A204.1 (cell line): ENCODE data around the gene PLA2G4F.

ENCODE experiments used
- FAIRE-seq: peaks from 2 replicates; lab custom pipeline; 2012; peaks lifted over from hg19 to GRCh38; lab: Jason Lieb, UNC

The PLA2G4F gene

DNA sequence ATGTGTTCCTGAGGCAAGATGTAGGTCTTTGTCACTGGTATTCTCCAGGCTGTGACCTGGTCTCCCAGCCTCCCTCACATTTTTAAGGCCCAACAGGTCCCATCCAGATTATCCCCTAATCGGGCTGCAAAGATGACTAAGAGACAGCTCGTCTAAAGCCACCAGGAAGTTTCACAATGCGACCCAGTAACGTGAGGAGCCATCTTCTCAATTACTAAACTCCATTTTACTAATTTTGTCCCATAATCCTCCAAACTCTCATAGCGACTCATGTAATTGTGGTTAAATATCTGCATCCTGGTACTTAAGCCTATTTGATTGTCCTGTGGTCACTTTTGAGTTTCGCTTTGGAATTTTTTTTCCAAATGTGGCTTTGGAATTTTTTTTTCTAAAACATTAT lies 8.7 kb upstream of the PLA2G4F start:
- FAIRE-seq = no peak

DNA sequence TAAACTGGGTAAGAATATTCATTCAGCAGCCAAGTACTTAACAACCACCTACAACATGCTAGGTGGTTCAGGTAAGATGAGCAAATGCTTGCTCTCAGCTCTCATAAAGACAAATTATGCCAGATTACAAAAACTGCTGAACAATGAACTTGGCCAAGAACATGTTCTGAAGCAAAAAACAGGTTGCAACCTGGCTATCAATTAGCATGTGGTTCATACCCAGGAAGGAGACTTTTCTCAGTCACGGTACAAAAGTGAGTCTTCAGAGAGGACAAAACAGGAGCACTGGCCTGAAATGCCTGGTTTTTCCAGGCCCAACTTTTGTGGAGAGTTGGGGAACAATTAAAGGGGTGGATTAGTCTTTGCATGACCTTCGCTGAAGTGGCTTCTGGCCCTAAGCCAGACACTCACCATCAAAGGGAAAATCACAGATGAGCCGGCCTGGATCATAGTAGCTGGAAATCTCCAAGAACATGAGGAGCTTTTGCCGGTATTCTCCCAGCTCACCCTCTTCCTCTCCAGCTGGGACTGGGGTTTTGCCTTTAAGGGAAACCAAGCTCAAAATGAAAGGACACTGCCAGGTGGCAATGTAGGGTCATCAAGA lies 7.6 kb upstream of the PLA2G4F start:
- FAIRE-seq = no peak

DNA sequence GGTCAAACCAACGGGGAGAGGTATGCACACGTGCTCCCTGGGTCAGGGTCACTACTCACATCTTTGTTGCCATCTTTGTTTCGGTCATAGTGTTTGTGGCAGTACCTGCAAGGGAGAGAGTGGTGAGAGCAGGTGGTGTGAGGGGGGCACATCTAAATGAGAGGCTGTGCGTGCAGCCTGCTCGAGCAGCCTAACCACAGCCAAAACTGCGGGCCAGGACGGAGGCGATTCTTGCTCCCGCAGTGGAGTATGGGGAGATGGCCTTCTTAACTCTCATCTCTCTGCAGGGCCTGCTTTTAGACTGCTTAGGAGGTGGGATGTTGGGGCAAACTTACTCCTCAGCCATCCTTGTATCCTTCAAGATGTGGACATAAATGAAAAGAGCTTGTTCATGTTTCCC lies 6.9 kb upstream of the PLA2G4F start:
- no peak for FAIRE-seq

- no peak for FAIRE-seq
Measured at GRCh38 chr15:42160136-42160535, 3.7 kb upstream of the PLA2G4F start.

DNA sequence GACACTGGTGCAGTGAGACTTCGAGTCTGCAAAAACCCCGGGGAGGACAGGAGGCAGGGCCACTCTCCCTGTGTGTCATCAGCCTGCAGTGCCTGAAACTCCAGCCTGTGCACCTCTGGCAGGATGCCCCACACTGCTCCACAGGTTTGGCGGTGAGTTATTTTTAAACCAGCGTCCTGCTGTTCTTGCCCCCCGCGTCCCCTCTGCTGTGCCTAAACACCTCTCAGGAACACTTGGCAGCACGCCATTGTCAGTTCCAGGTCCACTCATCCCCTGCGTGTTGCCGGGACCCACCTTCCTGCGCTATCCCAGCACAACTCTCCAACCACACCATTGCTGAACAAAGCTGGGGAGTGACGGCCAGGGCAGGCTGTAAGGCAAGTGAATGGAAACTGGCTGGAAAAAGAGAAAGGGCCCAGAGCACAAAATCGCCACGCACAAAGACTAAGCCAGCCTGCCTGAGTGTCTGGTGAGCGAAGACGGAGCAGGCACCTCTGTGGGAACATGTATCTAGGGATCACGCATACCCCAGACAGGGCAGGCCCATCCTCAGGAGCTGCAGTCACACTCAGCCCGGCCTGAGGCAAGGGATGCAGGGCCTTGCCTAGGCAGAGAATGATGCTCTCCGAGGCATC lies 3.1 kb upstream of the PLA2G4F start:
- no peak for FAIRE-seq

- no peak for FAIRE-seq
Measured at GRCh38 chr15:42158941-42159340, 2.5 kb upstream of the PLA2G4F start.

DNA sequence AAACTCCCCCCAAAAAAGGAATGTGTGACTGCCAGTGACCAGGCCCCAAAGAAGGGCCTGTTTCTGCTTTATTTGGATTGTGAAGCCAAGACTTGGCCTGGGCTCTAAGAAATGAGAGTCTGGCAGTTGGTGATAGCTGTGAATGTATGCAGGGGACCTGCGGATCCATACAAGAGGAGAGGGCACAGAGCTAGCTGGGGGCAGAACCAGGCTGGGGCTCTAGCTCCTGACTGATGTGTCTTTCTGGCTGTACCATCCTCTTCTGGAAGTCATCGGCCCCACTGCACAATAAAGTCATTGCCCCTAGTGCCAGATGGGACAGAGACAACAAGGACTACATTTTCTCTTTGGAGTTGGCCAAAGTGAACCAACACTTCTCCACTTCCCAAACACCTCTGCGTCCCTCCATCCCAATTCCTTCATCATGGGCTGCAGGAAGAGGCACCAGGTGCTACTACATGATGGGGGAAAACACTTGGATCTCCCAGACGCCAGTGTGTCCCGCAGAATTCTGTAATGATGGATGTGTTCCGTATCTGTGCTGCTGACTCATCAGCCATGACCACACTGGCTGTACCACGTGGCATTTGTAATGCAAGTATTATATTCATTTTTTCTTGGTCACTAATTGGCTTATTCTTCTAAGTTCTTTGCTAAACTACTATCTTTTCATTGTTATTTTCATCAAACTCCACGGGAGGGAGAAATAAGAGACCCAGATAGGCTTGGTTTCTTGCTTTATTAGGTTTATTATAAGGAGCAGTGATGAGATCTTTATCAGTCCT lies 1.7 kb upstream of the PLA2G4F start:
- no peak for FAIRE-seq

DNA sequence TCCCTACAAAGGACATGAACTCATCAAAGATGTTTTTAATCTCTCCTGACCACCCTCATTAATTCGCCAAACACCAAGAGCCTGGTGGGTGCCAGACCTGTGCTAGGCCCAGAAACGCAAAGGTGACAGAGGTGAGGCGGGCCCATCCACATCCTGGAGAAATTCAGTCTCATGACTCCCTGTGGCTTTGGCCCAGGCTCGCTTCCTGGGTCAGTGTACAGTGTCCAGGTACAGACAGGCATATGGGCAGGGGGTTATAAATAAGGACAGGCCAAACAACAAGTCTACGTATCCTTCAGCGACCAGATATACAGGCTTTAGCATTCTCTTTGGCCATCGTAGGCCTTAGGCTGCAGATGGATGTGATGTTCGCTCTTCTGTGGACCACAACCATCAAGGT lies 945 bp upstream of the PLA2G4F start:
- FAIRE-seq = no peak

DNA sequence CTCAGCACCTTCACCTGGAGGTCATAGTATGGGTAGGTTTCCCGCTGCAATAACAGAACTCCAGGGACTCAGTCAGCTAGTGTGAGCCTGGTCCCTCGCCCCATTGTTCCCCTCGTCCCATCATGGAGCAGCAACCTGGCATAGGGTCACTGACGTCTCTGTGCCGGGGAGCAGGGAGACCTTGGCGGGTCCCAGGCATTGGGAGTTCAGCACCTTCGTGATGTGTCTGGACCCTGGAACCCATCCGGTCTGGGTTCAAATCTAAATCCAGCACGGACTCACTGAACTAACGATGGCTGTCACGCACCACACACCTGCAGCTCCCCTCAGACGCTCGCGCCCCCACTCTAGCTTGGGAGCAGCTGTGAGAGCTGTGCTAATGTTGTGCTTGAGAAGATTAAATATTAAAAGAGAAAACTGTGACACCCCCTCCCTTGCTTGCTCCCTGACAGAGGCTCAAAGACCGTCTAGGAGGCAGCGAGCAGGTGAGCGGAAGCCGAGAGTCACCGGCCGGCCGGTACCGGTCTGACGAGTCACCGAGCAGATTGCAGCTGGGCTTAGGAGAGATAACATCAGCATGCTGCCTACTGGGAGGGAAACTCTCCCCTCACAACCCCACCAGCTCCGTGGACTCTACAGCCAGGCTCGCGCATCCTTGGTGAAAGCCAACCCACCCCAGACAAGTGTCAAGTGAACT lies 742 bp downstream of the PLA2G4F start:
- no peak for FAIRE-seq

DNA sequence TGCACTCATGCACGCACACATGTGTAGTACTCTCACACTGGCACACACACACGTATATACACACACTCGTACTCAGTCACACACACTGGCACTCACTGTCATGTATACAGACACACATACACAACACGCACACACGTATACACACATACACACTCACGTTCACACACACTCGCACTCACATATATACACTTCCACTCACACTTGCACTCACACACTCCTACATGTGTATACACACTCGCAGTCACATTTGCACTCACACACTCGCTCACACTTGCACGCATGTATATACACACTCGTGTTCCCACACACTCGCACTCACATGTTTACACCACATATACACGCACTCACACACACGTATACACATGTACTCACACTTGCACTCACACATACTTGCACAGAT lies 1.5 kb downstream of the PLA2G4F start:
- no peak for FAIRE-seq

- no peak for FAIRE-seq
Measured at GRCh38 chr15:42154212-42154941, 2.1 kb downstream of the PLA2G4F start.

- FAIRE-seq = no peak
Measured at GRCh38 chr15:42153874-42154211, 2.6 kb downstream of the PLA2G4F start.

DNA sequence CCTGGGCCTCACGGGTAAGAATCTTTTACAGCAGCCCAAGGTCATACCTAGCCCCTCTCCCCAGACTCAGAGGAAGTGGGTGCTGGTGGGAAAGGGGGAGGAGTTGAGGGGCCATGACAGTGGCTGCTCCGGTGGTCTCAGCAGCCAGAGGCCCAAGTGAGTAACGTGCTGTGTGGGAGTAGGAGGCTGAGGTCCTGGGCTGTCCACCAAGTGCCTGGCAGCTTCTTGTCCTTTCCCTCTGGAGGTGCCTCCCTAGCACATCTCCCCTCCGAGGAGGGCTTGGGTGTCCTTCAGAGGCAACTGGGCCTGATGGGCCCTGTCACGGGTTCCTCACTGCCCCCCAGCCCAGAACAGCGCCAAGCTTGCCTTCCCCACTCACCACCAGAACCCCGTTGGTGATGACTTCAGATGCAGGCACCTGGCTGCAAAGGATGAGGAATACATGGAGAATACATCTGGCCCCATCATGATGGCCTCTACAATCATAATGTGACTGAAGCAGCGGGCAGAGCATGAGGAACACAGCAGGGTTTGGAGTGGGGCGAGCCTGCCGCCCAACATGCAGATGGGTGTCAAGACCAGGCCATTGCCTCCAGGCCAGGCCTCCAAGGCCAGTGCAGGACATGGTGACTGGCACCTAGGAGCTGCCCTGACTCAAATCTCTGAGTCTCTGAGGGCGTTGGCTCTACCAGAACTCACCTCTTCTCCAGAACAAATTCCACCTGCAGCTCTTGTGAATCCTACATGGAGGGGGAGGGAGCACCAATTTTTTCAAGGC lies 3.3 kb downstream of the PLA2G4F start:
- no peak for FAIRE-seq

DNA sequence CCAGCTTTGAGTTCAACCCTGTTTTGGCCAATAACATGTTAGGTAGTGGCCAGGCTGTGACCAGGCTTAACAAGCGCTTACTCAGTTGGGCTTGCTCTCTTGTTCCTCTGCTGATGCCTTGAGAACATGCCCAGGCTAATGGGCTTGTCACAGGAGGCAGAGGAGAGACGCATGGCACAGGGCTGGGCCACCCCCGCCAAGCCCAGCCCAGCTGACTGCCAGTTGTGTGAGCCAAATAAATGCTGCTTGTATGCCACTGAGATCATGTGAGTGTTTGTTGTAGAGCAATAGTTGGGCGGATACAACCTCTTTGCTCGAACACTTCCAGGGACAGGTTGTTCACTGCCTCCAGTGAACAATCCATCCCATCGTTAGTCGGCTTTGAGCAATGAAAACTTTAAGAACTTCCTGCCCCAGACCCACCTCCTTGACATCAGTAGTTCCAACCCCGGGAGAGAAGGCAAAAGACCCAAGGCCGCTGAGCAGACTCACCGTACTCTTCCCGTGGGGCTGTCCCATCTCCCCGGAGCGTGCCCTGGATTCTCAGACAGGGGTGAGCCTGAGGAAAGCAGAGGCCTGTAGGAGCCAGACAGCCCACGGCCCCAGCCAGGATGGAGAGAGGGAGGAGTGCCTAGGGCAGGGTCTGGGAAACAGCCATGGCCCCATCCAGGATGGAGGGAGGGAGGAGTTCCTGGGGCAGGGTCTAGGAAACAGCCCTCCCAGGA lies 4.1 kb downstream of the PLA2G4F start:
- no peak for FAIRE-seq

DNA sequence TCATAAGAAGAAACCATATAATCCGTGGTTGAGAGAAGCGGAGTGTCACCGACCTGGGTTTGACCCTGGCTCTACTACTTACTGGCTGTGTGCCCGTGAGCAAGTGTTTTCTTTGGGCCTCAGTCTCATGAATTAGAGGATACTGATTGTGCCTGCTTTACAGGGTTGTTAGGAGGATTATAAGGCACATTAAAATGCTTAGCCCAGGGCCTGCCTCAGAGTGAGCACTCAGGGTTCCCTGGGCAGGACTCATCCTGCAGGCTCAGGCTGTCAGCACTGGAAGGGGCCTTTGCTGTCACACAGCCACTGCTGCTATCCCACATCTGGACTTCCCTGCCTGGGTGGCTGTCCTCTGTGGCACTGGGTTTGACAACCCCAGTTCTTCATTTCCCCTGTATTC lies 4.7 kb downstream of the PLA2G4F start:
- FAIRE-seq = no peak

DNA sequence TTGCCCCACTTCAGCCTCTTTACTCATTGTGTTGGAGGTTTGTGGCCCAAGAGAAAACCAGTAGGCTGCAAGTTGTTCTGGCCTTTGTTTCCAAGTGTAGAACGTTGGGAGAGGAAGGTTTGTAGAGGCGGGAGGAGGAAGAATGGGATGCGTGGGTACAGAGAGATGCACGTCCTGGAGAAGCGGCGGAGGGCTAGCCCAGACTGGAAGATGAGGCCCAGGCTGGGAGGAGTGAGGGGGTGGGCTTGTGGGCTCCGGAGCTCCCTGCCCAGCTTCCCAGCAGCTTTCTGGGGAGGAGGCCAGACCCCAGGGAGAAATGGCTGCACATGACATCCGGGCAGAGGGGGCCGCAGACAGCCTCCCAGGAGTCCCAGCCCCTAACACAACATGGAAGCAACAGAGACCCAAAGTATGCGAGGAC lies 5.3 kb downstream of the PLA2G4F start:
- FAIRE-seq = no peak

GRCh38 chr15:42150219-42150970 lies 6.0 kb downstream of the PLA2G4F start:
- FAIRE-seq = no peak

DNA sequence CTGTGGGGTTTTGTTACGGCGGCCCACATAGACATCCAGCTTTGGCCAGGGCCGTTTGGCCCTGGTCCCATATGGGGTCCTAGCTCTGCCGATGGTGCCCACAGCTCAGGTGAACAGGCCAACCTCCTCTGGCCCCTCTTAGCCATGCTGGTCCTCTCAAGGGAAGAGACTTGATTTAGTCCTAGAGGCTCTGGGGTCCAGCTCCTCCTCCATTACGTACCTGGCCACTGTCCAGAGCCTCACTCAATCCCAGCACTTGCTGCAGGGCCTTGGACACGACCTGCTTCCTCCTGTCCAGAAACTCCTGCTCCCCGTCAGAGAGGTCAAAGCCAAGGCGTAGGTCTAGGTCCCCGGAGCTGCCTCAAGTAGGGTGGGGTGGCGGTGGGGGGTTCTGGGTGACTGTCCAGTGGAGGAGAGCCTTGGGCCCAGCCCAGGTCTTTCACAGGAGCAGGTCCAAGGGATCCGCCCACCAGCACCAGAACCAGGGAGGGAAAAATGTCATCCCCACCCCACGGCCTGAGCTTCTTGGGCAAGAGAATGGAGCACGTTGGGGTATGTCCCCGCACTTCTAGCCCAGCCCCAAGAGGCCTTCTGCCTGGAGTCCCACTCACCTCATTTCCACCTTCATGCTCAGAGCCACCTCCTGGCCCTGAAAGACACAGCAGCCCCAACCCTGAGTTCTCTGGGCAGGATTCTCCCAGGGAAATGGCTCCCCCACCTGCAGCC lies 6.8 kb downstream of the PLA2G4F start:
- FAIRE-seq = no peak

GRCh38 chr15:42148808-42149492 lies 7.5 kb downstream of the PLA2G4F start:
- FAIRE-seq = no peak
